Natural killer cell treated with Interleukin-12 subunit alpha and Interleukin-12 subunit beta and Interleukin-15 and Interleukin-18, amount 100 ng/mL, for 72 hours (primary cell): ENCODE data around the gene DCAF16. TPM values are rescaled to one million over a fixed set of nuclear protein-coding genes. Genes with fewer than 3 reads are reported as not detected.

Experiments used
- ATAC-seq, 2 donors: fragments of 150-1000 bp; cut with Tn5 transposase in 1 of 2; sonication (Bioruptor Pico), chemical (Tn5 transposase) in 1 of 2; 2 replicates each; pipeline ENCODE4 v1.10.0; 2021
- DNase-seq: peaks from one replicate; pipeline ENCODE4 v3.0.0; 2022; ENCODE audit warnings: low spot score
- H3K27ac Mint-ChIP-seq, 2 donors: 1 replicate in 1 of 2; 2 replicates in 1 of 2; pipeline ENCODE4 v1.8.0; 2022; ENCODE audit warnings: mixed read lengths in 2 of 2, mild to moderate bottlenecking in 1 of 2, moderate library complexity in 1 of 2
- H3K27me3 Mint-ChIP-seq, 2 donors: 1 replicate in 1 of 2; 2 replicates in 1 of 2; pipeline ENCODE4 v1.8.0; 2022; ENCODE audit warnings: mixed read lengths in 2 of 2
- H3K36me3 Mint-ChIP-seq: one replicate; pipeline ENCODE4 v1.8.0; 2022; ENCODE audit warnings: mixed read lengths
- H3K4me1 Mint-ChIP-seq, 2 donors: 1 replicate in 1 of 2; 2 replicates in 1 of 2; pipeline ENCODE4 v1.8.0; 2022; ENCODE audit warnings: low read depth in 2 of 2, mixed read lengths in 2 of 2, mild to moderate bottlenecking in 1 of 2
- H3K4me3 Mint-ChIP-seq: one replicate; pipeline ENCODE4 v1.8.0; 2022; ENCODE audit warnings: mixed read lengths
- H3K9me3 Mint-ChIP-seq: 2 replicates; pipeline ENCODE4 v1.8.0; 2022; ENCODE audit warnings: mixed read lengths
- total RNA-seq, 2 donors: library from RNA; stranded (reverse); gene quantifications; one replicate each; pipeline ENCODE4 v1.2.3, GENCODE V29; 2022

The DCAF16 gene
- total RNA-seq, 2 donors from 2014 or later: 34.2 to 45.5 TPM

DNA sequence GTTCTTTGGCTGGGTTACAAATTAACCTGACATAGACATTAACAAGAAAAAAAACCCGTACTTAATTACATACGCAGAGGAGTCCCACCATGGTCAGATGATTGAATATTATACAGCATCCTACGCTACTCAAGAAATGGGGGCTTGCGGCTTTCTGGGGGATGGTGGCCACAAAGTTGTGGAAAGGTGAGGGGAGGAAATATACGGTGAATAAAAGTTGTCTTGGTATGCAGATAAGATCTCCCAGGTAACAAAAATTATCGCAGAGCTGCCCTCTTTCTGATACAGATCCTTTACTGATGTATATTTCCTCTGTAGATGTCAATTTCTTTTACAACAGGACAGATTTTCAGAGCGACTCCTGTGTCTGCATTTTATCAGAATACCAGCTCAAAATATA is 890 bp downstream of the DCAF16 start:
- Mint-ChIP-seq H3K36me3 (peaks cover 15% of the 10 kb centered on the region), H3K4me1 (peaks cover 39 to 51% of the 10 kb centered on the region in 2 donors), H3K4me3 (peak overlapping the region; percentile 97), H3K27ac (peak overlapping the region; percentile 94 to 95), H3K27me3 (no peaks in the 10 kb centered on the region), H3K9me3 (no peaks in the 10 kb centered on the region)
- ATAC-seq (no peak), DNase-seq (no peak)

DNA sequence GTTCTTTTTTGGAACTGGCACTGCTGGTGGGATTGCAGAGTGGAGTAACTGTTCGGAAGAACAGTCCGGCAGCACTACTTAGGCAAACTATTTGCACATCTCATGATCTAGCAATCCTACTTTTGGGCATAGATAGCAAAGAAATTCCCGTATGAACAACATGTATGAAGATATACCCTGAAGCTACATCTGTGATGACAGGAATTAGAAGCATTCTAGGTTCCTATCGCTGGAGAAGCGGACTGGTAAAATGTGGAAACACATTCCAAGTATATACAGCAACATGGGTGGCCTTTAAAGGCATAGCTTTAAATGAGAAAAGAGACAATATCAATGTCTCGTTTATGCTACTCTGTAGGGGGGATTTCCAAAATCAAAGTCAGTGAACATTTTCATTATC is 3.1 kb downstream of the DCAF16 start:
- Mint-ChIP-seq H3K9me3 (no peaks in the 10 kb centered on the region), H3K36me3 (peaks cover 34% of the 10 kb centered on the region), H3K4me1 (peaks cover 43 to 55% of the 10 kb centered on the region in 2 donors), H3K27me3 (no peaks in the 10 kb centered on the region), H3K27ac (peak overlapping the region in 1 of 2 donors; percentile 94), H3K4me3 (peak overlapping the region; percentile 59)
- DNase-seq: no peak
- no peak for ATAC-seq

DNA sequence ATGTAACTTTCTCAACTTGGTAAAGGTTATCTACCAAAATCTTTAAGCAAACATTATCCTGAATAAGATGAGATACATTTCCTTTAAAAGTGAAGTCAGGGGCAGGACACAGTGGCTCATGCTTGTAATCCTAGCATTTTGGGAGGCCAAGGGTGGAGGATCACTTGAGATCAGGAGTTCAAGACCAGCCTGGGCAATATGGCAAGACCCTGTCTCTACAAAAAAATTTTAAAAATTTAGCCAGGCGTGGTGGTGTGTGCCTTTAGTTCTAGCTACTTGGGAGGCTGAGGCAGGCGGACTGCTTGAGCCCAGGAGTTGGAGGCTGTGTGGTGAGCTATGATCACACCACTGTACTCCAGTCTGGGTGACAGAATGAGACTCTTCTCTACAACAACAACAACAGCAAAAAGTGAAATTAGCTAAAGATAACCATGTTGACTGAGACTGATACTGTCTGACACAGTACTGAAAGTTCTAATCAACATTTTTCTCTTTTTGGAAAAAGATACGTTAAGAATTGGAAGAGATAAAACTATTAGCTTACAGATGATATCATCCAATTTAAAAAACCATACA is 4.9 kb downstream of the DCAF16 start:
- H3K4me1 Mint-ChIP-seq: peaks cover 38 to 46% of the 10 kb centered on the region in 2 donors
- peaks cover 25% of the 10 kb centered on the region for H3K36me3 Mint-ChIP-seq
- H3K9me3 Mint-ChIP-seq: no peaks in the 10 kb centered on the region
- no peaks in the 10 kb centered on the region for H3K27me3 Mint-ChIP-seq
- ATAC-seq: no peak
- H3K4me3 Mint-ChIP-seq: no peak overlapping the region
- H3K27ac Mint-ChIP-seq: peak overlapping the region in 1 of 2 donors; percentile 11
- DNase-seq: no peak

DNA sequence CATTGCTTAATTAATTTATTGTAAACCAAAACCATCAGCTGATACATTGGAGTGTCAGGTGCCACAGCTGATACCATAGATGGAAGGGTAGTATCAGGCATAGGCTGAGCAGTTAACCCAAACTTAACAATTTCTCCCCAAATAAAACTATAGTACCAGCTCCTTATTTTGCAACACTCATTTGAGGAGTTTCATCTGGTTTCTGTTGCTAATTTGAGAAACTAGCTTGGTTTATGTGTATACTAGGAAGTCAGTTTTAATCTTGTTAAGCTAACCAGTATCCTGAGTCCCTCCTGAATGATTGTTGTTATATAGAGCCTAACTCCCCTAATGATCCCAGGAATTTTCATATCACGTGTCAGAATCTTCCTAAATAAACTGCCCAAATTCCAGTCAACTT is 12.7 kb downstream of the DCAF16 start:
- Mint-ChIP-seq H3K27me3 (no peaks in the 10 kb centered on the region), H3K36me3 (peaks cover 5% of the 10 kb centered on the region), H3K4me1 (peaks cover 5 to 7% of the 10 kb centered on the region in 2 donors), H3K4me3 (peak overlapping the region; percentile 16), H3K27ac (no peak overlapping the region), H3K9me3 (no peaks in the 10 kb centered on the region)
- DNase-seq (no peak), ATAC-seq (no peak)

DNA sequence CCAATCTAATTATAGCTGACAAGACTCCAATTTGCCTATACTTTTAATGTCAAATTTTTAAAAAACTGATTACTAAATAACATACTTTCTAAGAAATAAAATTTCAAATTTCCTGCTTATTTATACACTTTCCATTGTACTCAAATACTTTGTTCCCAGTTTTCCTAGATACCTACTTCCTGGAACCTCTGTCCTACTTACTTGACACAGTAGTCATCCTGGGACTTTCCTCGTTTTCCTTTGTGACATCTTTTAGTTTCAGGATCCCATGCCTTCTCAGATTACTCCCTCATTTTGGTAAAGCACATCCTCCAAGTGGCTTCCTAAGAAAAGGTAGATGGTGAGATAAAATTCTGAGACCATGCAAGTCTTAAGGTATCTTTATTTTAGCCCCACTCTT is 15.8 kb downstream of the DCAF16 start:
- H3K9me3 Mint-ChIP-seq: no peaks in the 10 kb centered on the region
- no peak overlapping the region for H3K4me3 Mint-ChIP-seq
- no peaks in the 10 kb centered on the region for H3K27me3 Mint-ChIP-seq
- H3K36me3 Mint-ChIP-seq: no peaks in the 10 kb centered on the region
- no peaks in the 10 kb centered on the region for H3K4me1 Mint-ChIP-seq
- DNase-seq (no peak), ATAC-seq (no peak)
- H3K27ac Mint-ChIP-seq: no peak overlapping the region

DNA sequence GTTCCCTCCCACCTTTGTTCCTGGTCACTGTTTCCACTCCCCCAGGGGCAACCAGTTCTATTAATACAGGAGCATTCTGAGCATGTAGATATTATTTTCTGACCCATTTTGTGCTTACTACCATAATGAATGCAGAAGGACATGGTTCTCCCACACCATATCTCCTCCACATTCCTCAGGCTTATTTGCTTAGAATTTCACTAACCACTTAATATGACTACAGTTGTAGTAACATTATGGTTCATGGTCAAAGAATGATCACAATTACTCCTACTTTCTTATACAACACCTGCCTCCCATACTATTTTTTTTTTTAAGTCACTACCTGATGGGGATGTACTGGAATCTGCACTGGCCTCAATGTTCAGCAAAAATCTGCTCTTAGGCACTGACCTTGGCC is 21.6 kb downstream of the DCAF16 start:
- DNase-seq (no peak), ATAC-seq (no peak)
- peaks cover 11 to 14% of the 10 kb centered on the region in 2 donors for H3K4me1 Mint-ChIP-seq
- H3K36me3 Mint-ChIP-seq: no peaks in the 10 kb centered on the region
- no peaks in the 10 kb centered on the region for H3K9me3 Mint-ChIP-seq
- no peak overlapping the region for H3K4me3 Mint-ChIP-seq
- H3K27me3 Mint-ChIP-seq: no peaks in the 10 kb centered on the region
- H3K27ac Mint-ChIP-seq: no peak overlapping the region

DNA sequence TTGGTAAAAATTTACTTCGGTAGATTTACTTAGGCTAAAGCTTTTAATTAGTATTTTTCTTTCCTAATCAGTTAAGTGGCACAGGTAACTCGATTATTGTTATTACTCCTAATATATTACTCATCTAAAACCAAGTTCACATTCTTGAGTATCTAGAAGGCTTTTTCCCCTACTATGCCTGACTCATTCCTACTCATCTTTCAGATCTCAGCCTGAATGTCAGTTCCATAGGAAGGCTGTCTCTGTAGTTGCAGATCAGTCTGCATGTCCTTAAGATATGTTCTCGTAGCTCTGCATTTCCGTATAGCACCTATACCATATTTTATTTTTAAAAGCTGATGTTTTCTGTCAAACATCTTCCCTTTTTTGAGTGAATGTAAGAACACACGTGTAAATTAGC is 23.2 kb downstream of the DCAF16 start:
- no peak overlapping the region for H3K27ac Mint-ChIP-seq
- peaks cover 11 to 14% of the 10 kb centered on the region in 2 donors for H3K4me1 Mint-ChIP-seq
- no peaks in the 10 kb centered on the region for H3K36me3 Mint-ChIP-seq
- ATAC-seq: no peak
- H3K4me3 Mint-ChIP-seq: no peak overlapping the region
- DNase-seq: no peak
- H3K27me3 Mint-ChIP-seq: peaks cover under 1 to 11% of the 10 kb centered on the region in 2 donors
- no peaks in the 10 kb centered on the region for H3K9me3 Mint-ChIP-seq

DNA sequence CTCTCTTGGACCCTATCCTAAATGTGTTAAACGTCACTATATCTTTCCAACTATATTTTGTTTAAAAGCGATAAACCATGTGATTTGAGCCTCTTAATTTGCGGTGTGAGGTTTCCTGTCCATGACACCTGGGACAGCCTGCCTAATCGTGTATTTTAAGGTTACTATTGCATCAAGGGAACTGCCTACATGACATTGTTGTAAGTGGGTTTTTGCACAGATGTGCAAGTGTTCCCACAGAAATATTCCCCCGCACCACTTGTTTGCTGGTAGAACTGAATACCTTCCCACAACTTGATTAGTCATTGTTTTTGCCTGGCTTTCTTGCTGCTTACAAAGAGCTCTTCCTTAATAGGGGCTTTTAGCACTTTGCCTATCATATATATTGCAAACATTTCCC is 24.0 kb downstream of the DCAF16 start:
- Mint-ChIP-seq H3K27me3 (peaks cover 8 to 19% of the 10 kb centered on the region in 2 donors), H3K4me3 (no peak overlapping the region), H3K36me3 (no peaks in the 10 kb centered on the region), H3K27ac (no peak overlapping the region), H3K4me1 (peaks cover 14 to 19% of the 10 kb centered on the region in 2 donors), H3K9me3 (no peaks in the 10 kb centered on the region)
- no peak for DNase-seq
- no peak for ATAC-seq

DNA sequence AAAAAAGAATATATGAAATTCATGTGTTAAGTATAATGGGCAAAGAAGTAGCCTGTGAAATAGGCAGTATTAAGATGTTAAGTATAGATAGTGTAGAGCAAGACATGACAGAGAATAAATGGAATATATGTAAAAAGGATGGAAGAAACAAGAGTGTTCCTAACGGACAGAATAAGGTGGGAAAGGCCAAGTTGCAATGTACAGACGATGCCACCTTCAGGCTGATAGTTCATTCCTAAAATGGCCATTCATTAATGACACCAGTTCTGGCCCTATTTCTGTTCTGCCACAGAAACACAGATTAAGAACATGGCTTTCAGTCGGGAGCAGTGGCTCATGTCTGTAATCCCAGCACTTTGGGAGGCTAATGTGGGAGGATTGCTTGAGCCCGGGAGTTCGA is 24.7 kb downstream of the DCAF16 start:
- ATAC-seq (no peak), DNase-seq (no peak)
- Mint-ChIP-seq H3K4me3 (no peak overlapping the region), H3K27ac (no peak overlapping the region), H3K36me3 (no peaks in the 10 kb centered on the region), H3K4me1 (peaks cover 14 to 21% of the 10 kb centered on the region in 2 donors), H3K9me3 (no peaks in the 10 kb centered on the region), H3K27me3 (peaks cover 11 to 22% of the 10 kb centered on the region in 2 donors)

DNA sequence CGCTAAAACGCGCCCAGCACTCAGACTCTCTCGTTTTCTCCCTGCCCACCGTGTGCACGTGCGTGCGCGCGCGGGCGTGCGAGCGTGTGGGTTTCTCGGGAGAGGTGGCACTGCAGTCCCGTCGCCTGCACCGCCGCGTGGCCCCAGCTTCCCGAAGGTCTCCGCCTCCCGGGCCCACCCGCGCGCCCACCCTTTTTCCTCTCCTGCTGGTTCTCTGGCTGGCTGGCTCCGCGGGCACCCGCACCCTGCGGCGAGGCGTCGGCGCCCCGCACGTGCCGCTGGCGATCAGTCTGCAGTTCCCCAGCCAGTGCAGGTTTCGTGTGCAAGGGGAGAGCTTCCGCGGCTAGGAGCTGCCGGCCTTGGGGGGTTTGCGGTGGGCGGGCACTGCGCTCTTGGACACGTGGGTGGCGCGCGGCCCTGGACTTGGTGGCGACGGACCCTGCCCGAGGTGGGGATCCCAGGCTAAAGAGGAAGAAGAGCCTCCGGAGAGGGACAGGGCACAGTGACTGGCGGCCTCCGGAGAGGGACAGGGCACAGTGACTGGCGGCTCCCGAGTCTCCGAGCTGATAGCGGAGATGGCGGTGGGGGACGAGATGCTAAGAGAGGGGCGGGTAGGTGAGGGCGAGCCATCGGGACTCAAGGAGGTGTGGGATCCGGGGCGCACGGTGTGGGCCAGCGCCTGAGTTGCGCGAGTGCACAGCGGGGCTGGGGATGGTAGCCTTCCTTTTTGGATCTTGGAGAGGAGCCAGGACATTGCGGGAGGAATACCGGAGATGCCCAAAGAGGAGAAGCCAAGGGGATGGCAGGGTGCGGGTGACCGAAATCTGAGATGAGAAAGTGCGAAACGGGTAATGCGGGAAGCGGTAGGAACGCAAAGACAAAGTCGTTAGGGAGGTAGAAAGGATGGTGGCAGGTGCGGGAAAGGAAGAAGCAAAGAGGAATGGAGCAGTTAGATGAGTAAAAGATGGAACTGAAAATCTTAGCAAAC is 29.0 kb downstream of the DCAF16 start, which contains the start of gene FAM184B:
Gene FAM184B (minus strand): TSS at position 322 of the 988 bp plus-strand sequence. CDS start 322 bp downstream, outside the sequence.
- no peaks in the 10 kb centered on the region for H3K9me3 Mint-ChIP-seq
- peak in 1 of 2 donors; percentile 40 for ATAC-seq
- no peaks in the 10 kb centered on the region for H3K36me3 Mint-ChIP-seq
- H3K27ac Mint-ChIP-seq: no peak within 1 kb of the TSS
- no peak within 1 kb of the TSS for H3K4me3 Mint-ChIP-seq
- no peak for DNase-seq
- peaks cover 31 to 64% of the 10 kb centered on the region in 2 donors for H3K27me3 Mint-ChIP-seq
- peaks cover 8 to 16% of the 10 kb centered on the region in 2 donors for H3K4me1 Mint-ChIP-seq

DNA sequence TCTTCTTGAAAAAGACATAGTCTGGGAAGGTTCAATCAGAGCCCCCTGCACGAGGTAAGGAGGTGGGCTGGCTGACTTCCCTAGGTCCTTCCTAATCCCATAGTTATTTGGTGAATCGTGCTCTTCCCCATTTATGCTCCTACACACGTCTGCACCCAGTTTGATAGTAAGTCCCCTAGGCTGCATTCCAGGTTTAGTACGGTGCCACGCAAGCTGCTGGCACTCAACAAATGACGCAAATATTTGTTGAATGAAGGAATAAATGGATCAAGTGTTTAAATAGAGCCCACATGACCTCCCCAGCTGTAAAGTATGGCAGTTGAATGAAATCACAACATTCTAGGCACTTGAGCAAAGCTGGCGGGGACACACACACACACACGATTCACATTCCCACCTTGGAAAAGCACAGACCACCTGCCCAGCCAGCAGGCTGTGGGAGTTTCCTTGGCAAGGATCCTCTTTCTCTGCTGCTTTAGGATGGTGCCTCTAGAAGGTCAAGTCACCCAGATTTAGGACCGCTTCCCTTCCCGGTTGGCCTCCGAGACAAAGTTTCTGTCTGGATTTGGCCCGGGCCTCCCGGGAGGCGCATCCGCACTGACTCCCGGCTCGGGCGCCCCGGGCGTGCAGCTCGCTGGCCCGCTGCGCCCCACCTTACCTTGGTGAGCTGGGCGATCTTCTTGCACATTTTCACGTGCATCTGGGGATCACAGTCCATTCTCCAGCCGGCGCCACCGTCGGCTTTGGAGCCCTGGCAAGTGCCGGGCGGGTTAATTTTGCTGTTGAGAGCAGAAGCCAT is 29.9 kb downstream of the DCAF16 start:
- Mint-ChIP-seq H3K4me1 (peaks cover 2 to 11% of the 10 kb centered on the region in 2 donors), H3K9me3 (no peaks in the 10 kb centered on the region), H3K36me3 (no peaks in the 10 kb centered on the region), H3K27me3 (peaks cover 31 to 64% of the 10 kb centered on the region in 2 donors), H3K27ac (no peak overlapping the region), H3K4me3 (no peak overlapping the region)
- DNase-seq (no peak), ATAC-seq (no peak)

DNA sequence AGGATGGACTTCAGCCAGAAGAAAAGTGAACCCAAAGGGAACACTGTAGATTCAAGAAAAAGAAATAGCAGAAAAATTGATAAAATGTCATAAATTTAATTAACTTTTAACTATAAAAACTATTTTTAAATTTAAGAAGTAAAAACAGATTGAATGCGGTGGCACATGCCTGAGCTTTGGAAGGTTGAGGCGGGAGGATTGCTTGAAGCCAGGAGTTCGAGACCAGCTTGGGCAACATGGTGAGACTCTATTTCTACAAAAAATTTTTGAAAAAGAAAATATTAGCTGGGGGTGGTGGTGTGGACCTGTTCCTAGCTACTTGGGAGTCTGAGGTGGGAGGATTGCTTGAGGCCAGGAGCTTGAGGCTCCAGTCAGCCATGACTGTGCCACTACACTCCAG is 32.1 kb downstream of the DCAF16 start:
- no peak overlapping the region for H3K27ac Mint-ChIP-seq
- no peak overlapping the region for H3K4me3 Mint-ChIP-seq
- peaks cover 33 to 62% of the 10 kb centered on the region in 2 donors for H3K27me3 Mint-ChIP-seq
- H3K4me1 Mint-ChIP-seq: peaks cover 0 to 10% of the 10 kb centered on the region in 2 donors
- ATAC-seq: no peak
- no peak for DNase-seq
- no peaks in the 10 kb centered on the region for H3K9me3 Mint-ChIP-seq
- no peaks in the 10 kb centered on the region for H3K36me3 Mint-ChIP-seq

DNA sequence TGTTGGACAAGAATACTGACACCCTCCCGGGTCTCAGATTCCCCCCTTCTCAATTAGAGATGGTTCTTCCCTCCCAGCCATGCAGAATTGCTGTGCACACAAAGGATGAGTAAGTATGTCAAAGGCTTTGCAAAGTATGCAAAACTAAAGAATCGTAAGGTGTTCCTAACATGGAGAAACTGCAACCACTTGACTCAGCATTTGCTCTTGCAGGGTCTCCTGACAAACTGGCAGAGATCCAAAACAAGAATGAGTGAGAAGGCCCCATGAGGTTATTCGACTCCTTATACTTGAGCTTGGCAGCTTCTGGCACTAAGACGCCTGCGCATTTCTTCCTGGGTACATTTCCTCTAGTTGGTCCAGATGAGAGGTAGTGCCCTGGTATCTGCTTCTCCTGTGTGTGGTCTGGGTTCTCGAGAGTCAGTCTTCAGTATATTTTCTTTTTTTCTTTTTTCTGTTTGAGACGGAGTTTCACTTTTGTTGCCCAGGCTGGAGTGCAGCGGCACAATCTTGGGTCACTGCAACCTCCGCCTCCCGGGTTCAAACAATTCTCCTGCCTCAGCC is 37.3 kb downstream of the DCAF16 start:
- no peaks in the 10 kb centered on the region for H3K4me1 Mint-ChIP-seq
- H3K9me3 Mint-ChIP-seq: no peaks in the 10 kb centered on the region

More for the DNA sequence above, 37.3 kb downstream of the DCAF16 start:
- no peak for DNase-seq
- peaks cover 12 to 26% of the 10 kb centered on the region in 2 donors for H3K27me3 Mint-ChIP-seq
- ATAC-seq: no peak
- no peak overlapping the region for H3K4me3 Mint-ChIP-seq
- H3K36me3 Mint-ChIP-seq: no peaks in the 10 kb centered on the region
- no peak overlapping the region for H3K27ac Mint-ChIP-seq
